CD4-positive, alpha-beta T cell treated with Interleukin-17A for 1 hour (primary cell): ENCODE measurements around the gene ATP10D.
"Not testable (repeated sequence)": the region's sequence is repeated elsewhere in the genome, so short reads cannot be mapped to it uniquely, and the experiment has no call there.

Source experiments
- DNase-seq: peaks from one replicate; pipeline ENCODE4 v3.0.0-alpha.2; 2020

Gene ATP10D

GRCh38 chr4:47485047-47485692, at the start of gene ATP10D:
Gene ATP10D (plus strand): TSS chr4:47485275. CDS start chr4:47512541, 27,266 bp downstream.
- DNase-seq: peak; percentile 74

- no peak for DNase-seq
These were observed 42.1 kb upstream of the ATP10D start for GRCh38 chr4:47442980-47443379.

- no peak for DNase-seq
These were observed 41.0 kb upstream of the ATP10D start for GRCh38 chr4:47444031-47444430.

- DNase-seq: no peak
These were observed 33.4 kb upstream of the ATP10D start for GRCh38 chr4:47451657-47452056.

GRCh38 chr4:47462799-47463234, 22.3 kb upstream of the ATP10D start:
- peak; percentile 10 for DNase-seq

- peak; percentile 98 for DNase-seq
These were observed 21.7 kb upstream of the ATP10D start, which contains the start of gene COMMD8 for GRCh38 chr4:47463235-47463956. Gene COMMD8 (minus strand): TSS chr4:47463702. CDS start chr4:47463651, 51 bp downstream.

- no peak for DNase-seq
These were observed 20.1 kb upstream of the ATP10D start for GRCh38 chr4:47465004-47465403.

GRCh38 chr4:47466056-47466785, 18.9 kb upstream of the ATP10D start:
- DNase-seq: no peak

- no peak for DNase-seq
These were observed 16.2 kb upstream of the ATP10D start for GRCh38 chr4:47468706-47469365.

- DNase-seq: no peak
These were observed 15.1 kb upstream of the ATP10D start for GRCh38 chr4:47469951-47470350.

- no peak for DNase-seq
These were observed 14.0 kb upstream of the ATP10D start for GRCh38 chr4:47471064-47471463.

GRCh38 chr4:47471591-47471990, 13.5 kb upstream of the ATP10D start:
- no peak for DNase-seq

GRCh38 chr4:47473141-47473750, 11.8 kb upstream of the ATP10D start:
- no peak for DNase-seq

GRCh38 chr4:47474799-47475198, 10.3 kb upstream of the ATP10D start:
- DNase-seq: no peak

GRCh38 chr4:47475411-47475810, 9.7 kb upstream of the ATP10D start:
- no peak for DNase-seq

- DNase-seq: no peak
These were observed 6.3 kb upstream of the ATP10D start for GRCh38 chr4:47478804-47479203.

- no peak for DNase-seq
These were observed 2.7 kb upstream of the ATP10D start for GRCh38 chr4:47482326-47482725.

GRCh38 chr4:47483745-47484144, 1.3 kb upstream of the ATP10D start:
- DNase-seq: no peak

GRCh38 chr4:47484168-47484567, 907 bp upstream of the ATP10D start:
- no peak for DNase-seq

GRCh38 chr4:47485768-47486167, 693 bp downstream of the ATP10D start:
- no peak for DNase-seq

- DNase-seq: no peak
These were observed 1.2 kb downstream of the ATP10D start for GRCh38 chr4:47486231-47486673.

- not testable (repeated sequence) for DNase-seq
These were observed 1.7 kb downstream of the ATP10D start for GRCh38 chr4:47486727-47487126.

- DNase-seq: no peak
These were observed 3.6 kb downstream of the ATP10D start for GRCh38 chr4:47488706-47489105.
